HG02623 (cell line): ENCODE data around the gene SYNJ2.

Source experiments
- ATAC-seq: cut with Tn5 transposase; IDR thresholded peaks from one replicate; pipeline ENCODE4 v1.9.1; 2021; ENCODE audit warnings: moderate library complexity; ENCODE audit not compliant: unreplicated experiment

The SYNJ2 gene

DNA sequence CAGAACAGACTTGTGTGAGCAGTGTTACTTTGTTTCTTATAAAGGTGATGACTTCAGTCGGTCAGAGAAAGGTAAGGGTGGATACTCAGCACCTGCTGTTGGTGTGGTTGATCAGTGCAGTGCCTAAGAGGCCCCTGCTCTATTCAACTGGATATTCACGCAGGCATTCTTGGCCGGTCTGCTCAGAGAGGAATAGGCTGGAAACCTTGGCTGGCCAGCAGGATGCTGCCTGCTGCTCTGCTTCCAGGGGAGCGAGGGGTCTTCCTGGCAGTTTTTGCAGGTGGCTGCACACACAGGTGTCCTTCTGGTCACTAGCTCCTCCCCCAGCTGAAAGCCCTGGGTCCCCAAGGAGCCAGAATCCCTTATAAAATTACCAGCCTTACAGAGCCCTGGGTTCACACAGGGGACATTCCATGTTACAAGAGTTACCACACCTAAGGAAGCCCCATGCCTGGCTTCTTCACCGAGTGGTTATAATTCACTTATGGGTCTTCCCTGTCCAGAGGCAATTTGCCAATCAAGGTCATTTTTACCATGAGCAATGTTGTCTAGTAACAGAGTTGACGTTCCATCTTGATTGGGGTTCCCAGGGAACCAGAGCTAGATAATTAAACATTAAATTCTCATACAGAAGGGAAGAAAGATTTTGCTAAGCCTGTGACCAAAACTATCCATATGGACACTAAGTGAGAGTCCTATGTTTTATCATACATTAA lies 16.4 kb downstream of the SYNJ2 start:
- ATAC-seq, result no peak

DNA sequence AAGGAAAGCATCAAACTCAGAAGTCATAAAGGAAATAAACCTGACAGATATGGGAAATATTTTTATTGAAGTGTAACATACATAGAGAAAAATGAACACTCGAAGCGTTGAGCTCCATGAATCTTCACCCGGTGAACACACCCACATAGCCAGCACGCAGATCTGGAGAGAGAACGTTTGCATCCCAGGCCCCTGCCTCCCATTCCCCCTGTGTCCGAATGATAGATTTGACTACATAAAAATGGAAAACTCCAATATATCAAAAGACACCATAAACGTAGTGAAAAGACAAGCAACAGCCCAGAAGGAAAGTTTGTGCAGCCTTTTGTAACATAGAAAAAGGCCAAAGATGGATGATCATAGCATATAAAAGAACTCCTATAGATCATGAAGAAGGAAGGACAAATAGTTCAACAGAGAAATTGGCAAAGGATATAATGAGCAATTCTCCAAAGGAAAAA lies 17.1 kb downstream of the SYNJ2 start:
- ATAC-seq, result no peak

- no peak for ATAC-seq
Measured at GRCh38 chr6:157999168-158000051, 17.7 kb downstream of the SYNJ2 start.

DNA sequence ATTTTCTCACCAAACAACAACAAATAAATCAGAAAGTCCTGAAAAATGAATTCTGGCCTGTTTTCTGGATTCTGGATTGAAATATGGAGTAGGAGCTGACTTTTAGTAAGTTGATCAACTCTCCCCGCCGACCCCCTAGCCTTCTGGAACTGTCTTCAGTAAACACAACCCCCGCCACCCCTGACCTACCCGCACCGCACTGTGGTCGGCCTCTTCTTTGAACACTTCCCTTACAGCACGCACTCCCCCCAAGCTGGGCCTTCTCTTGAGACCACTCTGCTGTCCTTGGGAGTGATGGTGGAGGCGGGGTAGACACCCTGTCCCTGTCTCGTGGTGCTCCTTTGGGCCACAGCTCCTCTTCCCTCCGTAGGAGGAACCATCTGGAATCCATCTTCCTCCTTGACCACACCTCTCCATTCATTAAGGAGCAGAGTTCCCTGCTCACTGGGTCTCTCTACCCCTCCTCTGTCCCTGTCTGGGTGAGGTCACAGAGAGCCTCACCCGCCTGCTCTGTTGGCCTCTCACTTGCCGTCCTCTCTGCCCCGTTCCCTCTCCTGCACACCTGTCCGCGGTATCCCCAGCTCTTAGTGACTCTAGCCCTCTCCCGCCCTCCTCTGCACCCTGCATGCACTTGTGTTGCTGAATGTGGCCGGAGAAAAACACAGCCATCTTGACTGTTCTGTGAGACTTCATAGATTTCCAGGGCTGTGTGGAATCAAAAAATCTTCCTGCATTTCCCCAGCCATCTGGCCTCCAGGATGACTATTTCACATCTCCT lies 19.1 kb downstream of the SYNJ2 start:
- no peak for ATAC-seq

- ATAC-seq, result no peak
Measured at GRCh38 chr6:158002249-158002950, 20.7 kb downstream of the SYNJ2 start.

DNA sequence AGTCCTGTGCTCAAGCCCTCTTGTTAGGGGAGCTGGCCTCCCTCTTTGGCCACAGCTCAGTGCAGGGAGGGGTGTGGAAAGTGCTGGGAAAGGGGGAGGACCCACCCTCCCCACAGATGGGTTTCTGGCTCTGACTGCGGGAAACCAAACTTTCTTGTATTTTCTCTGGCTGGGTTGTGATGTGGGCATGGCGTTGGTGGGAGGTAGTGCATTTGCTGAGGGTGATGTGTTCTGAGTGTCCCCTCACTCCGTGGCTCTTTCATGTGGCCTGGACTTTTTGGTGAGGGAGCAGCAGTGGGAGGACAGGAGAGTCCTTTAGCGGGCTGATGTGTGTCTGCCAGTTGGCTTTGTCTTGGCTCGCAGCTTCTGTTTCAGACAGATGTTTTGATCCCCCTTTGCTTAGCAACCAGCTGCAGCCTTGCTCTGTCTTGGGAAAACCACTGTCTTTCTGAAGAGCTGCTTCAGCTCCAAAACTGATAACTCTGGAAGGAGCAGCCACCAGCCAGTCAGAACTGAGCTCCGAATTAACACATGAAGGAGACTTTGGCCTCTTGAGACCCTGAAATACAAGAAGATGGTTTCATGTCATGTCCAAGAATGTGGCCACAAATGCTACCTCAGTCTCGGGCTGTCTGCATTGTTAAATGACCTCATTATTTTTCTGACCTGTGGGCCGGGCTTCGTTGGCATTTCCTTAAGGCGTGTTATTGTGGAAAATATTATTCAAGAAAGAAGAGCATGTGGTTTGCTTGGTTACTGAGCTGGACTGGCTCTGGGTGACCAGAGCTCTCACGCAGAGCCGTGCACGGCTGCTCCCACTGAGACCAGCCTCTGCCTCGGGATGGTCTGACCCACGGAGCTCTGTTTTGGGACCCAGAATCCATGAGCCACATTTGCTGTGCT lies 21.5 kb downstream of the SYNJ2 start:
- no peak for ATAC-seq

GRCh38 chr6:158003910-158004700 lies 22.4 kb downstream of the SYNJ2 start:
- no peak for ATAC-seq

GRCh38 chr6:158004701-158005095 lies 23.0 kb downstream of the SYNJ2 start:
- no peak for ATAC-seq

GRCh38 chr6:158005626-158006180 lies 24.0 kb downstream of the SYNJ2 start:
- ATAC-seq, result no peak

GRCh38 chr6:158006331-158006730 lies 24.7 kb downstream of the SYNJ2 start:
- ATAC-seq, result no peak

GRCh38 chr6:158006821-158007570 lies 25.3 kb downstream of the SYNJ2 start:
- ATAC-seq, result no peak

GRCh38 chr6:158008864-158009113 lies 27.1 kb downstream of the SYNJ2 start:
- ATAC-seq, result no peak

DNA sequence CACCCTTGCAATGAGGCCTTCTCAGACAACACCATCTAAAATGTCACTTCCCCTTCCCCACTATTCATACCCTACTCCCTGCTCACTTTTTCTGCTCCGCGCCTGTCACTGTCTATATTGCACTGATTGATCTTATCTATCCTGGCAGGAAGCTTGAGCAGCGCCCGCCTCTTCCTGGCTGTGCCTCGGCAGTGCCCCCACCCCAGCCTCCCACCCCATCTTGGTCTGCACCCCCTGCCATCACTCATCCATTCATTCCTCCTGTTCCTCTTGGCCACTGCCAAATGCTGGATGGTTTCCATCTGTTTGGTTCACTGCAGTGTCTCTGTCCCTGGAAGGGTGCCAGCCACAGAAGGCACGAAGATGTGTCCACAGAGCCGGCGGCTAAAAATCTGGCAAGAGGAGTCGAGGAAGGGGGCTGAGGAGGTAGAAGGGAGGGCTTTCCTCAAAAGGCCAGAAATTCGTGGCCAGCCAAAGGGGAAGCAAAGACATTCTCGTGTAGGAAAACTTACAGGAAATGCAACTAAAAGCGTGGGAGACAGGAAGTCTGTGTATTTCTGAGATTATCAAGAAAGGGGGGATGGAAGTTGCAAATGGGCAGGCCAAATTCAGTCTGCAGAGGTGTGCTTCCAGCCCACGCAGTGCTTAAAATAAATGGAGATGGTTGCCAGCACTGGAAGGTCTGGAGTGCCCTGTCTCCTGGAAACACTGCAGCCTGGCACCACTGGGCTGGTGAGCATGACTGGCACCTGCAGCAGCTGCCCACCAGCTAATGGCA lies 27.6 kb downstream of the SYNJ2 start:
- ATAC-seq, result no peak

DNA sequence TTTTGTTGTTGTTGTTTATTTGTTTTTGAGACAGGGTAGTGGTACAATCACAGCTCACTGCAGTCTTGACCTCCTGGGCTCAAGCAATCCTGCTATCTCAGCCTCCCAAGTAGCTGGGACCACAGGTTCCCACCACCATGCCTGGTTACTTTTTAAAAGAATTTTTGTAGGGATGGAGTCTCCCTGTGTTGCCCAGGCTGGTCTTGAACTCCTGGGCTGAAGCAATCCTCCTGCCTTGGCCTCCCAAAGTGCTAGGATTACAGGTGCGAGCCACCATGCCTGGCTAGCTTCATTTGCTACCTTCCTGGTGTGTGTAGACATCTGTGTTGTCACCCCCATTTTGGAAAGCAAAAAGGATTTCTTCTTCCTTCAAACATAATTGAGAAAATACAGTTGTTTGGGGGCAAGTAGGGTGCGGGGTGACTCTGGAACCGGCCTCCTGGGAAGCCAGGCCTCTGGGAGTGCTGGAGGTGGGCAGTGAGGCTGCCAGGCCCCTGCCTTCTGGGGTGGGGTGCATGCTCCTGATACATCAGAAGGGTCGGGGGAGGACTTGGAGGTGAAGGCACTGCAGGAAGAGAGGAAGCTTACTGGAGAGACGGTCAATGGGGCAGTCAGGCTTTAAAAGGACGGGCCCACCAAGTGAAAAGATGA lies 28.4 kb downstream of the SYNJ2 start:
- no peak for ATAC-seq

- ATAC-seq, result no peak
Measured at GRCh38 chr6:158010591-158011477, 29.2 kb downstream of the SYNJ2 start.

DNA sequence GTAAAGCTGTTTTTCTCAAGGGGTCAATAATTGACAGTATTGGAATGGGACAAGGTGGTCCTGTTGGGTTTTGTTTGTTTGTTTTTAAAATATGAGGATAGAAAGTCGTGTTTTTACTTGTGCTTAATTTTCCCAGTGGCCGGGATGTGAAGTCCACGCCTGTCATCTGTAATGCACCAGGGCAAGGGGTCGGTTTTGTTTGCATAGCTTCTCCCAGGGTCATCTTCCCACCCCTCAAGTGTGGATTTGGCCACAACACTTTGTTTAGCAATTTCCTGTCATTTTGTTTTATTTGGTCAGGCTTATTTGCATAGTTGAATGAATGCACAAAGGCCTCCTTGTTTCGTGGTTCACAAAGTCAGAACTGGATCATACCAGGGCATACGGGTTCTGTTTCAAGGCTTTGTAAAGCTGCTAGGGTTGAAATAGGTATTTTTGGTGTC lies 29.8 kb downstream of the SYNJ2 start:
- ATAC-seq, result no peak
